GM12875 (cell line): ENCODE results near the gene MLXIP.

ENCODE experiments used
- H3K4me3 ChIP-seq: one replicate; pipeline ENCODE4 v1.5.1; 2011; ENCODE audit warnings: low read depth, low read length, control low read depth
- CTCF ChIP-seq: IDR thresholded peaks from 2 replicates; pipeline ENCODE4 v1.5.1; 2011; ENCODE audit warnings: low read depth, mild to moderate bottlenecking, control low read depth, inconsistent platforms, low read length, moderate library complexity, borderline replicate concordance; ENCODE audit not compliant: insufficient read depth

The MLXIP gene

GRCh38 chr12:122138616-122139015 is 60.1 kb downstream of the MLXIP start:
- no peak overlapping the region for H3K4me3 ChIP-seq
- no peak for TF ChIP-seq CTCF

GRCh38 chr12:122139266-122139665 is 60.7 kb downstream of the MLXIP start:
- no peak overlapping the region for H3K4me3 ChIP-seq
- no peak for TF ChIP-seq CTCF

- no peak overlapping the region for H3K4me3 ChIP-seq
- no peak for TF ChIP-seq CTCF
These were observed 61.4 kb downstream of the MLXIP start for GRCh38 chr12:122139941-122140340.

GRCh38 chr12:122140467-122141257 is 62.1 kb downstream of the MLXIP start:
- TF ChIP-seq CTCF = no peak
- H3K4me3 ChIP-seq = no peak overlapping the region

GRCh38 chr12:122141911-122142725 is 63.6 kb downstream of the MLXIP start:
- no peak for TF ChIP-seq CTCF
- no peak overlapping the region for H3K4me3 ChIP-seq

GRCh38 chr12:122142857-122143256 is 64.3 kb downstream of the MLXIP start:
- TF ChIP-seq CTCF = no peak
- H3K4me3 ChIP-seq = no peak overlapping the region

- no peak overlapping the region for H3K4me3 ChIP-seq
These were observed 66.3 kb downstream of the MLXIP start for GRCh38 chr12:122144885-122145284.

More at GRCh38 chr12:122144885-122145284, 66.3 kb downstream of the MLXIP start:
- TF ChIP-seq CTCF = no peak
